HG03558 (cell line): ENCODE measurements around the gene KCNJ8.
"Not testable (repeated sequence)": the region's sequence is repeated elsewhere in the genome, so short reads cannot be mapped to it uniquely, and the experiment has no call there.

Experiments
- ATAC-seq: cut with Tn5 transposase; IDR thresholded peaks from one replicate; pipeline ENCODE4 v1.9.1; 2021; ENCODE audit warnings: moderate number of reproducible peaks; ENCODE audit not compliant: unreplicated experiment; ENCODE audit errors: extremely low read depth

Gene KCNJ8

DNA sequence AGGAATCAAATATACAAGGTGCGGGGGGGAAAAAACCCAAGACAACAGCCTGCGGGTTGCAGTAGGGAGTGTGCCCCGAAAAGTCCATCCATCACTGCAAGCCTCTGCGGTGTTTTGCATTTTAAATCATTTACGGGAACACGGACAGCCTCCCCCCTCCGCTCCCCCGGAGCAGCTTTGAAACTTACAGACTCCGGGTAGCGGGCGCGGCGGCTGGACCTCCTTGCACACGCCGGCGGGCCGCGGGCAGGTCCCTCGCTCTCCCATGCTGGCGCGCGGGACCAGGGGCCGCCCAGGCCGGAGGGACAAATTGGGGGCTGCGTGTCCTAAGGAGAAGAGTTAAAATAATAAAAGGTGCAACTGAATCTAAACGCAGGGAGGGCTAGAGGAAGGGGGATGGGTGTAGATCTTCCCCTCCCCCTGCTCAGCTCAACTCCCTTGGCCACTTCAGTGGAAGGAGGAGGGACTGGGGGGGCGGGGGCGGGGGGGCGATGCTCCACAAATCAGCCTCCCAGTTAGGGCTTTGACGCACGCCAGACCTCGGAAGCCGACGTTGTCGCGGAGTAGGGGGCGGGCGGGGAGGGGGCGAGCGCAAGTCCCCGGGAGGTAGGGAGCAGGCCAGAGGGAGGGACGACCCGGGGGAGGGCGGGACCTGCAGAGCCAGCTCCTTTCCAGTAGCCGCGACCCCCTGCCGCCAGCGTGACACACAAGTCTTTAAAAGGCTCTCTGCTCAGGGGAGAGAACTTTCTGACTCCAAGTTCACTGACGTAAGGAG is at the start of gene KCNJ8:
KCNJ8 (minus strand) TSS at position 349 of the 775 bp plus-strand sequence. CDS start 1,090 bp downstream, outside the sequence.
- ATAC-seq, result no peak

- no peak for ATAC-seq
Measured at GRCh38 chr12:21823581-21823980, 49.1 kb upstream of the KCNJ8 start.

GRCh38 chr12:21819678-21820077 is 45.2 kb upstream of the KCNJ8 start:
- ATAC-seq, result no peak

GRCh38 chr12:21819236-21819635 is 44.7 kb upstream of the KCNJ8 start:
- no peak for ATAC-seq

DNA sequence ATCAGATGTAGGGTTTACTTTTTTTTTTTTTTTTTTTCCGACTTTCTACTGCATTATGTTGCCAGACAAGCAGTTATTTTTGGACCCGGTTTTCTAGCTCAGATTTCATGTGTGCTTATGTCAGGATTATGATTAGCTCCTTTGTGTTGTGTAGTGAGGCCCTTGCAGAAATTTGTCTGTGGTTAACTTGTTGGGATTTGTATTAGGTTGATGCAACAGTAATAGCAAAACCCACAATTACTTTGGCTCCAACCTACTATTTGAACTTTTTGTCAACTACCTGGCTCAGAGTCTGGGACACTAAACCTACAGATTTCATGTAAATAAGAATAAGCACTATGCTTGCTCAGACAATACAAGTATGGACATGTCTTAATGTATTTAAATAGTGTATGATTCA is 44.1 kb upstream of the KCNJ8 start:
- no peak for ATAC-seq

DNA sequence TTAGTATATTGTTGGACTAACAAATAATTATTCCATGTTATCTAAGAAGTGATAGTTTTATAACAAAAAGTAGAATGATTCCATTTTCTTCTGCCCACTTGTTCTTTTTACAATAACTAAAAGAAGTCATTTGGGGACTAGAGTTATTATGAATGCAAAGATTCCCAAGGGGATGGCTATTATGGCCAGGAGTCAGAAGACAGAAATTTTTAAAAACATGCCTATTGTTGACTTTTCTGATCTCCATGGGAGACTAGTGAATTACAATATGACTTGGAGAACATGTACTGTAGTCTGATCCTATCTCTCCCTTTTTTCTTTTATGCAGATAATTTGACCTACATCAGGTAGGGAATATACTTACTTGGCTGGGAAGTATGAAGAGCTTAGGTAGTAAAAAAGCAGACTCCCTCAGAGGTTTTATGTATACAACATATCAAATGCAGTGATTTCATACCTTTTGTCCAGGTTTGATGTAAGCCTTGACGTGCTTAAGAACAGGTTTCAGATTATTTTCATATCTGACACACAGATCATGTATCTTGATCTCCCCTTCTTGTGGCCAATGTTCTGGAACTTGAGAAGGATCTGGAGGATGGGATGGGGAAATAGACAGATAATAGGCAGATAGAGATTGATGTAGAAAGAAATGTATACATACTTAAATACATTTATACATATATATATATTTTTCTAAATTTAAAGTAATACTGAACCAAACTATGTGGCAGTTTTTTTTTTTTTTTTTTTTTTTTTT is 41.0 kb upstream of the KCNJ8 start:
- no peak for ATAC-seq

DNA sequence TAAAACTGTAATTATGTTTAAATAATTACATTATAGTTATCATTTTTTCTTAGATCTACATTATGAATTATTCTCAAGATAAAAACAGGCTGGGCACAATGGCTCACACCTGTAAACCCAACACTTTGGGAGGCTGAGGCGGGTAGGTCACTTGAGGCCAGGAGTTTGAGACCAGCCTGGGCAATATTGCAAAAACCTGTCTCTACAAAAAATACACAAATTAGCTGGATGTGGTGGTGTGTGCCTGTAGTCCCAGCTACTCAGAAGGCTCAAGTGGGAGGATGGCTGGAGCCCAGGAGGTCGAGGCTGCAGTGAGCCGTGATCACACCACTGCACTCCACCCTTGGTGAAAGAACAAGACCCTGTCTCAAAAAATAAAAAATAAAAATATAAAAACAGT is 40.3 kb upstream of the KCNJ8 start:
- no peak for ATAC-seq

DNA sequence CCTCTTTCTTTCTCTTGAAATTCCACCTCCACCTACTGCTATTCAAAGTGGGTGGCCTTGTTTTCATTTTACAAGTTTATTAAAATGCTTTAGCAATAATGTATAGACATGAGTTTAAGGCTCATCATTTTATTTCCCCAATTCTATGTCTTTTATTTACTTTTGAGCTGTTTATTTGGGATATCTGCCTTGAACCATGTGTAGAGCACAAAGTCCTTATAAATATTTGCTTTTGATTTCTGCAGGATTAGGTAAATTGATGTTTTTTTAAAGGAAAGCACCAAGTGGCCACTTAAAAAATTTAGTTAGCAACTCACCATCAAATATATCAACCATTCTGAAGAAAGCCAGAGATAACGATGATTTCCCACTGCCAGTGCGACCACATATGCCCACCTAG is 39.8 kb upstream of the KCNJ8 start:
- ATAC-seq, result no peak

DNA sequence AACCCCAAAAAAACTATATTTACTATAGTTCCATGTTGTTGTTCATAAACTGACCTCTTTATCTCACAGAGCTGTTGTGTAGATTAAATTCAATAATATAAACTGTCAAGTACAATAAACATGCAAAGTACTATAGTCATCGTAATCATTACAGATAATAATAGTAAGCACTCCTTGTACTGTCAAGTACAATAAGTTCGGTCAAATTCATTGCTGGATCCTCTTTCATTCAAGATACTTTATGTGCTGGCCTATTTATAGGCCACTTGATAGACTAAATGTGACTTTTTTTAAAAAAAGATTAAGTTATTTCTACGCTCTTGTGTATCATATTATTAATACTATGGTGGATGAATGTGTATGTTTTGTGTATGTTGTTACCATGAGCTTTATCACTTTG is 39.2 kb upstream of the KCNJ8 start:
- ATAC-seq, result no peak

DNA sequence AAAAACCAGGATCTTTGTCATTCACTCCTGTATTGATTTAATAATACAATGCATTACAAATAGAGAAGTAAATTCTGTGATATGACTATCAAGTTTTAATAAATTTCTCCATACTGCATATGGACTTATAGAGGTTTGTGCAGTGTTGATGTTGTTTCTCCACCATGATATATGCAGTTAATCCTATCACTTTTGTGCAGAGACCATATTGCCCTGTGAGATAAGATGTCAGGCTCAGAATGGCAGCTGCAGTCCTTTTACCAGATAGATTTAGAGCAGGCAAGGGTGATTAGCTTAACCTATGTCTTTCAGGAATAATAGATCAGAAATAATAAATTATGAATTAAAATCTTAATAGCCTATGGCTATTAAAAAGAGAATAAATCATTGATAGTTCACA is 38.6 kb upstream of the KCNJ8 start:
- no peak for ATAC-seq

DNA sequence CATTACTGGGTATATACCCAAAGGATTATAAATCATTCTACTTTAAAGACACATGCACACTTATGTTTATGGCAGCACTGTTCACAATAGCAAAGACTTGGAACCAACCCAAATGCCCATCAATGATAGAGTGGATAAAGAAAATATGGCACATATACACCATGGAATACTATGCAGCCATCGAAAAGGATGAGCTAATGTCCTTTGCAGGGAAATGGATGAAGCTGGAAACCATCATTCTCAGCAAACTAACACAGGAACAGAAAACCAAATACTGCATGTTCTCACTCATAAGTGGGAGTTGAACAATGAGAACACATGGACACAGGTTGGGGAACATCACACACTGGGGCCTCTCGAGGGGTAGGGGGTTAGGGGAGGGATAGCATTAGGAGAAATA is 37.8 kb upstream of the KCNJ8 start:
- not testable (repeated sequence) for ATAC-seq

- no peak for ATAC-seq
Measured at GRCh38 chr12:21809100-21809499, 34.6 kb upstream of the KCNJ8 start.

DNA sequence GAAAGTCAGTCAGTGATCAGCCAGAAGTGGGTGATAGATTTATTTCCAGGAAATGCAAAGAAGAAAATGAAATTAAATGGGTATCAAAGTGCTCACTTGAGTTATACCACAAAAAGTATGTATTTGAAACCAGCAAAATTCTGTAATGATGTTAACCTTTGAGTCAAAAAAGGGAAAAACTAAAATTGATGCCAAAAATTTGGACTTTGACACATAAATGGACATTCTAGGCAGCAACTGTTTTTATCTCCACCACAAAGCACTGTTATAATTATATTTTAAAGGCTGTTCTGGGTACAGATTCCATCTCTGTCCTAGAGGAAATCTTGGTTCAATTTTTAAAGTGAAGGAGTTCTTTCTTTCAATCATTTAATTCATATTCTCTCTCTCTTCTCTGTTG is 31.7 kb upstream of the KCNJ8 start:
- ATAC-seq, result no peak

DNA sequence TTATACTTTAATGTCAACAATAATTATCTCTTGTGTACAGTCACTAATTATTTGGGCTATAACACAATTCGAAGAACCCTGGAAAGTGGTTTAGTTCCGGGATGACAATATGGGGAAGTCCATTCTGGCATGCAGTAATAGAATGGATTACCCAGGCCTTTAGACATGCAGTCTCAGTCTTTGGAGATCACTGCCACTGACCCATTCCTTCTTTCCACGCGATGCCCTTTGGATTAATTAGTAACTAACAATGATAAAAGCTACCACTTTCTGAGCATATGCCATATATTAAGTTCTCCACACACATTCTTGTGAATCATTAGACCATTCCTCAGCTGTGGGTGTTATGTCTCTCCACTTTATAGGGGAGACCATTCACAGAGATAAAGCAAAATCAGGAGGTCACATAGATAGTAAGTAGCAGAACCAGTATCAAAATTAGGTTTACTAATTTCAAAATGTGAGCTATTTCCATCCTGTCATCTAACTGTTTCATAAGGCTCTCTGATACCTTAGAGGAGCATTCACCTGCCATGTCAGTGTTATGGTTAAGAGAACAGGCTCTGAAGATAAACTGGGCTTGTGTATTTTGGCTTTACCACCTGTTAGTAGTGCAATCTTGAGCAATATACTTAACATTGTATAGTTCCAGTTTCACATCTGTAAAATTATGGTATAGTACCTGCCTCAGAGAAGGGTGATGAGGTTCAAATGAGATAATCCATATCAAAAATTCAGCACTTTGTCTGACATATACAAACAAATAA is 27.2 kb upstream of the KCNJ8 start:
- ATAC-seq, result no peak

- ATAC-seq, result no peak
Measured at GRCh38 chr12:21800011-21800410, 25.5 kb upstream of the KCNJ8 start.

DNA sequence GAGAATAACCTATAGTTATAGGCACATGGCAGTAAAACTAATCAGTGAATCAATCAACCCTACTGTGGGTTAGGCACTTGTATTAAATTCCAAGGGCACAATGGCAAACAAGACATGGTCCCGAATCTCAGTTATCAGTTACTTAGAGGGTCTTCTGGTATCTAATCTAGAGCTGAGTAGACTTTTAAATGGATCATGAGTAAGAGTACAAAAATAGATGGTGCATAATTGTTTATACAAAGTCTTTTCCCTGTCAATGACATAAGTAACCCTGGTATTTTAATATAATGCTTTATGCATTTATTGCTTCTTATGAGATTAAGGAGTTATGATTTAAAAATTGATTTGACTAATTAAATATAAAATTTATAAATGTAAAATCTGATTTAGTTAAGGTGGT is 23.0 kb upstream of the KCNJ8 start:
- ATAC-seq, result no peak

DNA sequence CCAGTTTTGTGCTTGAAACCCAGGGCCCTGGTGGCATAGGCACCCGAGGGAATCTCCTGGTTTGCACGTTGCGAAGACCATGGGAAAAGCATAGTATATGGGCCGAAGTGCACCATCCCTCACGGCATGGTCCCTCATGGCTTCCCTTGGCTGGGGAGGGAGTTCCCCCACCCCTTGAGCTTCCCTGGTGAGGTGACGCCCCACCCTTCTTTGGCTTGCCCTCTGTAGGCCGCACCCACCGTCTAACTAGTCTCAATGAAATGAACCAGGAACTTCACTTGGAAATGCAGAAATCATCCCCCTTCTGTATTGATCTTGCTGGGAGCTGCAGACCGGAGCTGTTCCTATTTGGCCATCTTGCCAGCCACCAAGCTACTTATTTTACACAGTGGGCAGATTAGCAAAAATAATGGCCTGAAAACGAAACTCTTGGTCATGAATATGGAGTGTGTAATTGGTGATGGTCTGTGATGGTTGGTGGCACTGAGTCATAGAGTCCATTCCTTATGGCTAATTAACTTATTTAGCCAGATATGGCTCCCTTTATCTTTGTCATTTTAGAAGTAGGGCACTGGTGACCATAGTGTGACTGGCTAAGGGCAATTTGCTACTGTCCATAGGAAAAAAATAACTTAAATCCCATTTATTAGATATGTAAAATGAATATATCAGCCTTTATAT is 21.3 kb upstream of the KCNJ8 start:
- no peak for ATAC-seq

DNA sequence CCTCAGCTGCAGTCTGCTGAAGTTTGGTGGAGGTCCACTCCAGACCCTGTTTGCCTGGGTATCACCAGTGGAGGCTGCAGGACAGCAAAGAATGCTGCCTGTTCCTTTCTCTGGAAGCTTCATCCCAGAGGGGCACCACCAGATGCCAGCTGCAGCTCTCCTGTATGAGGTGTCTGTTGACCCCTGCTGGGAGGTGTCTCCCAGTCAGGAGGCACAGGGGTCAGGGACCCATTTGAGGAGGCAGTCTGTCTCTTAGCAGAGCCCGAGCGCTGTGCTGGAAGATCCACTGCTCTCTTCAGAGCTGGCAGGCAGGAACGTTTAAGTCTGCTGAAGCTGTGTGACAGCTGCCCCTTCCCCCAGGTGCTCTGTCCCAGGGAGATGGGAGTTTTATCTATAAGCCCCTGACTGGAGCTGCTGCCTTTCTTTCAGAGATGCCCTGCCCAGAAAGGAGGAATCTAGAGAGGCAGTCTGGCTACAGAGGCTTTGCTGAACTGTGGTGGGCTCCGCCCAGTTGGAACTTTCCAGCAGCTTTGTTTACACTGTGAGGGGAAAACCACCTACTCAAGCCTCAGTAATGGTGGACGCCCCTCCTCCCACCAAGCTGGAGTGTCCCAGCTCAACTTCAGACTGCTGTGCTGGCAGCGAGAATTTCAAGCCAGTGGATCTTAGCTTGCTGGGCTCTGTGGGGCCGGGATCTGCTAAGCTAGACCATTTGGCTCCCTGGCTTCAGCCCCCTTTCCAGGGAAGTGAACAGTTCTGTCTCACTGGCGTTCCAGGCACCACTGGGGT is 20.5 kb upstream of the KCNJ8 start:
- ATAC-seq, result not testable (repeated sequence)

GRCh38 chr12:21789687-21790086 is 15.2 kb upstream of the KCNJ8 start:
- not testable (repeated sequence) for ATAC-seq
